Measurements from ENCODE around the gene MAB21L1. TPM values are rescaled to one million over a fixed set of nuclear protein-coding genes. Genes with fewer than 3 reads are reported as not detected.

MAB21L1 gene
- total and polyA plus RNA-seq, 2 experiments from 2014 or later, result 0.78 TPM; not detected in 1

- TF ChIP-seq, protein P1, sequence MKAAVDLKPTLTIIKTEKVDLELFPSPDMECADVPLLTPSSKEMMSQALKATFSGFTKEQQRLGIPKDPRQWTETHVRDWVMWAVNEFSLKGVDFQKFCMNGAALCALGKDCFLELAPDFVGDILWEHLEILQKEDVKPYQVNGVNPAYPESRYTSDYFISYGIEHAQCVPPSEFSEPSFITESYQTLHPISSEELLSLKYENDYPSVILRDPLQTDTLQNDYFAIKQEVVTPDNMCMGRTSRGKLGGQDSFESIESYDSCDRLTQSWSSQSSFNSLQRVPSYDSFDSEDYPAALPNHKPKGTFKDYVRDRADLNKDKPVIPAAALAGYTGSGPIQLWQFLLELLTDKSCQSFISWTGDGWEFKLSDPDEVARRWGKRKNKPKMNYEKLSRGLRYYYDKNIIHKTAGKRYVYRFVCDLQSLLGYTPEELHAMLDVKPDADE (IDR thresholded peaks at IDR 0.05), result no peak
- TF ChIP-seq JUNB (IDR thresholded peaks at IDR 0.05; ENCODE audit: unreplicated experiment) (no peak), CREB1 (CRISPR knock-in tag; IDR thresholded peaks at IDR 0.05; ENCODE audit: low read depth) (no peak), STAT1 (IDR thresholded peaks at IDR 0.05; ENCODE audit: unreplicated experiment) (no peak), ZNF114 (CRISPR knock-in tag; IDR thresholded peaks at IDR 0.05) (no peak), CTCF (conservative IDR thresholded peaks at IDR 0.05; ENCODE audit: low read depth in 2 of 2) (no peak), POLR2AphosphoS5 (IDR thresholded peaks at IDR 0.05; ENCODE audit: low read depth) (no peak), EZH2 (IDR thresholded peaks at IDR 0.05; ENCODE audit: low read depth, unreplicated experiment) (no peak), ZNF331 (CRISPR knock-in tag; IDR thresholded peaks at IDR 0.05; ENCODE audit: low read depth) (no peak)
Measured at GRCh38 chr13:35501661-35502235, 25.3 kb upstream of the MAB21L1 start (continued).

DNA sequence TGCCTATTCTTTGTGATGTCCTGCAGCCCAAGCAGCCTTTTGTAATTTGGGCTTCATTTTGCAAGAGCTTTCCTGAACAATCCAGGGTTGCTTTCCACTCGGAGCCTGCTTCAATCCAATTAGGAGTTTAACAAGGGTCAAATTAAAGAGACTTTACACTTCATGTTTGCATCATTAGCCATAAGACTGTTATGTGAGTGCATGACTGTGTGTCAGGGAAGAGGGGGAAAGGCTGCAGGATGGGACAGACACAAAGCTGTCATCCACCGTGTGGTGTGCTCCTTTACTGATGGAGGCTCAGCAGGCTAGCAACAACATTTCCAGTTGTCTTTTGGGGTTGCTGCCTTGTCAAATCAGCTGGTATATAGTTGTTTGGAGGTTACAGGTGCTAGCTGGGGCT, 23.7 kb upstream of the MAB21L1 start:
- H3K27ac Mint-ChIP-seq, result no peak overlapping the region
- no peaks in the 10 kb centered on the region for H3K9me3 Mint-ChIP-seq
- H3K36me3 ChIP-seq (ENCODE audit: insufficient read depth), result no peaks in the 10 kb centered on the region
- ATAC-seq, result no peak
- H3K27me3 Mint-ChIP-seq (ENCODE audit: insufficient read depth, low read depth, poor library complexity), result peaks cover 1% of the 10 kb centered on the region
- H3K4me3 ChIP-seq, result no peak overlapping the region
- H3K4me2 ChIP-seq, result no peak overlapping the region
- H3K27me3 ChIP-seq (ENCODE audit: insufficient read depth), result no peaks in the 10 kb centered on the region
- H3K9me2 ChIP-seq (ENCODE audit: insufficient read depth), result no peaks in the 10 kb centered on the region
- no peaks in the 10 kb centered on the region for H3K36me3 Mint-ChIP-seq (ENCODE audit: low read depth)
- no peaks in the 10 kb centered on the region for H3F3A ChIP-seq (replicated peaks; ENCODE audit: low read depth)
- no peaks in the 10 kb centered on the region for H3K79me2 ChIP-seq (replicated peaks; ENCODE audit: insufficient read depth)
- H2AFZ ChIP-seq, result no peak overlapping the region
- no peak overlapping the region for H3K27ac ChIP-seq (ENCODE audit: low read depth)
- no peaks in the 10 kb centered on the region; the same call in 1 of the 2 replicates for H3K4me1 ChIP-seq (ENCODE audit: insufficient read depth)
- no peaks in the 10 kb centered on the region for H4K20me1 ChIP-seq (replicated peaks; ENCODE audit: insufficient read depth)
- peaks cover 16% of the 10 kb centered on the region; the same call in 2 of the 3 replicates for H3K4me1 Mint-ChIP-seq
- DNase-seq (ENCODE audit: low spot score), result no peak
- H3K4me3 Mint-ChIP-seq, result no peak overlapping the region
- TF ChIP-seq REST (IDR thresholded peaks at IDR 0.05; ENCODE audit: unreplicated experiment), result no peak
- no peak for TF ChIP-seq EZH2phosphoT487 (IDR thresholded peaks at IDR 0.05; ENCODE audit: unreplicated experiment)
- no peak for TF ChIP-seq ZNF114 (CRISPR knock-in tag; IDR thresholded peaks at IDR 0.05)
- TF ChIP-seq ZNF462 (CRISPR knock-in tag; IDR thresholded peaks at IDR 0.05), result no peak
- no peak for TF ChIP-seq JUNB (IDR thresholded peaks at IDR 0.05; ENCODE audit: unreplicated experiment)

Measured in GM23338 (cell line).